Stimulated activated naive CD4-positive, alpha-beta T cell treated with Interleukin-2 at 50 U/mL for 16 hours (primary cell): ENCODE measurements around the gene GPC3.
"Not testable (repeated sequence)": the region's sequence is repeated elsewhere in the genome, so short reads cannot be mapped to it uniquely, and the experiment has no call there.

ENCODE experiments used
- DNase-seq: peaks from one replicate; lab custom pipeline; 2025; lab: John Stamatoyannopoulos, UW

Gene GPC3

DNA sequence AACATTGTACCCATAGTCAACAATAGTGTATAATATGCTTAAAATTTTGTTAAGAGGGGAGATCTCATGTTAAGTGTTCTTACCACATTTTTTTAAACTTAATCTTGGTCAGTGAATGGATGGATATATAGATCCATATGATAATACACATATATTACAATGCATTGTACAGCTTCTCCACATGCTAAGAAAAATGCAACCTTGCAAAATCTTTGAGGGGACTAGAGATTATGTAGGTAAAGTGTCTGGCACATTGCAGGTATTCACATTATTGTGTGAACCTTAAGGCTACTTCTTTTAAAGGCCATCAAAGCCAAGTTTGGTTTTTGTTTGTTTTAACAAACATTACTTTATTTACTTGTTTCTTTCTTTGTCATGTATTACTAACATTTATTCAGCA lies 10.4 kb upstream of the GPC3 start:
- no peak for DNase-seq

DNA sequence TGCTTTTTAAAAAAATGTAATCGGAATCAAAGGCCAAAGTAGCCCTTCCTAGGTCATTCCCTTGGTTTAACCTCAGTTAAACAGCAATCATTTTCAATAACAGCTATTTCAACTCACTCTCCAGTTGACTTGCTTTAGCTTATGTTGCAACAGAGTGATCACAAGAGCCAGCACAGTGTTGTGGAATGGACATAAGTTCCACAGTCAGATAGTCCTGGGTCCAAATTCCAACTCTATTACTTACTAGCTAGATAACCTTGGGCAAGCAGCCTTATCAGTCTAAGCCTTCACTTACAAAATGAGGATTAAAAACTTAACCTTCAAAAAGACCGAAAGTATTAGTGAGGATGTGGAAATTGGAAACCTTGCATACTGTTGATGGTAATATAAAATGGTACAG lies 9.2 kb upstream of the GPC3 start:
- no peak for DNase-seq

DNA sequence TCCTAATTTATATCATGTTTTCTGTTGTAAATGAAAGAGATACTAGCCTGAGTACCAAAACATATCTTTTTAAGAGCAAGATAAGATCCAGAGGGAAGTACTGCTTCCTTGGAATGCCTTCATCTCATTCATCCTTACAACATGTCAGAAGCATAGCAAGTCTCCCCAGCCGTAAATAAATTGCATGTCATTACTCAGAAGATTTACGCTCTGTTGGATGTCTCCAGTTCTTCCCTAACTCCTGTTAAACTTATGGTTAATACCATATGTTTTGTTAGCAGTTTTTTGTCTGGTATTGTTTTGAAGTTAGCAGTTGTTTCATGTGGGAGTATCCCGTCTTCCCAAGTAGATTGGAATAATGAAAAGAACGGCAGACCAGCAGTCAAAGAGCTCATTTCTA lies 7.5 kb upstream of the GPC3 start:
- DNase-seq = no peak

DNA sequence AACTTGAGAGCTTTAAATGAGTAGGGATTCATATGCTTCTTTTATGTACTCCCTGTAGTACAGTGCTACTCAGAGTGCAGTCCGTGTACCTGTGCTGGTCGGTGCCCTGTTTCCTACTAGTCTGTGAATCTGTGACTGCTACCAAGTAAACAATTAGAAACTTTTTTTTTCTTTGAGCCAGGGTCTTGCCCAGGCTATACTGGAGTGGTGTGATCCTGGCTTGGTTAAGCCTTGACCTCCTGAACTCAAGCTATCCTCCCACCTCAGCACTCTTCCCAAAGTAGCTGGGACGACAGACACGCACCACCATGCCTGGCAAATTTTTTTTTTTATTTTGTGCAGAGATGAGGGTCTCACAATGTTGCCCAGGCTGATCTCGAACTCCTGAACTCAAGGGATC lies 6.4 kb upstream of the GPC3 start:
- DNase-seq = no peak

DNA sequence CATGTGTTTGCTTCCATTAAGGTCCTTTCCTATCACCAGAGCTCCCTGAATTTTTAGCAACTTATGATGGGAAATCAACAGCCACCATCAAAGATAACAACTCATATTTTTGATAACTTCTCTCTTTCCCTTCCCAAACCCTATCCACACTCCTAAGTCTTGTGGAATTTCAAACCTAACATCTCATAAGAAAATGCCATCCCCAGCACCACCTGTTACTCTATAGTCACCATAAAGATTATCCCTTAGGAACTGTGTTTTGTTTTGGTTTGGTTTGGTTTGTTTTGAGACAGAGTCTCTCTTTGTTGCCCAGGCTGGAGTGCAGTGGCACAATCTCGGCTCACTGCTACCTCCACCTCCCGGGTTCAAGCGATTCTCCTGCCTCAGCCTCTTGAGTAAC lies 5.7 kb upstream of the GPC3 start:
- not testable (repeated sequence) for DNase-seq

DNA sequence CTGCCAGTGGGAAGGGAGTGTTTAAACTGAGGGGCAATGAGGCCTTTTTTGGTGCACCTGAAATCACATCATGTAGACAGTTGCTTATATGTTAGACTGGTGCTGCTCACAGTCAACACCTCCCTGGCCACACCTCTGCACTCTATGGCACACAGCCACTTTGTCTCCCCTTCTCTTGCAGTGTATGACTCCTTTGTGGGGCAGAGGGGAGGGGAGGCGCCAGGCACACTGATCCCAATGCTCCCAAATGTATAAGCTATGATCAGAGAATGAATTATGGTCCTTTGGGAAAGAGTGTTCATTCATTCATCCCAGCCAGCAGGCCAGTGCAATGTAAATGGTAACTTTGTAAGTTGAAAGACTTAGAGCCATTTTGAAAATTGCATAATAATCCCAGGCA lies 4.6 kb upstream of the GPC3 start:
- no peak for DNase-seq

DNA sequence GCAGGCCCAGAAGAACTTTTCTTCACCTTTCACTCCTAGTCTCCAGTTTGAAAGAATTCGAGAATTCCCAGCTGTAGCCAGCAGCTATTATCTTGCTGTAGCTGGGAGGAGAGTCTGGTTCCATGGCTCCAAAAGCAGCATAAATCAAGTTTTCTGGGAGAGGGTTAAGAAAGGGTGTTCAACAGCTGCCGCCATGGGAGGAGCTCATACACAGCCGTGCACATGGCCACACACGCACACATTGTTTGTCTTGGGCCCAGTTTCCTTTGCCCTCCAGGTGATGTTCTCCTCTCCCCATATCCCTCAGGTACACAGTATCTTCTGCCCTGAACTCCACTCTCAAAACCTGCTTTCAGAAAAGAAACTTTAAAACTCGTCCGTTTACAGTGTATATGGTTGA lies 4.1 kb upstream of the GPC3 start:
- DNase-seq = no peak

DNA sequence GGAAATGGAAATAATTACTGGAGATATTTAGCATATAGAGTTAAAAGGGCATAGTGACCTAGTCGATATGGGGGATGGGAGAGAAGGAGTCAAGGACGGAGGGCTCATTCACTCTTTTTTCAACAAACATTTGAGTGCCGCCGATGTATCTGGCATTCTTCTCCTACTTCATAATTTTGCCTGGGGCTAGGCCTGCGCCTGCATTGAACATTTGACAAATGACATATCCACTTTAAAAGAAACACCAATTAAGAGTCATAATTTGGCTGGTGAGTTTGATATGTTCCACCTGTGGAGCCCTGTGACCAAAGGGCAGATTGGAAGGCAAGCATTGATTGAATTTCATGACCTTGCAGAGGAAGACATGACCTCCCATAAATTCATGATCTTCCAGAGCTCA lies 2.6 kb upstream of the GPC3 start:
- no peak for DNase-seq

DNA sequence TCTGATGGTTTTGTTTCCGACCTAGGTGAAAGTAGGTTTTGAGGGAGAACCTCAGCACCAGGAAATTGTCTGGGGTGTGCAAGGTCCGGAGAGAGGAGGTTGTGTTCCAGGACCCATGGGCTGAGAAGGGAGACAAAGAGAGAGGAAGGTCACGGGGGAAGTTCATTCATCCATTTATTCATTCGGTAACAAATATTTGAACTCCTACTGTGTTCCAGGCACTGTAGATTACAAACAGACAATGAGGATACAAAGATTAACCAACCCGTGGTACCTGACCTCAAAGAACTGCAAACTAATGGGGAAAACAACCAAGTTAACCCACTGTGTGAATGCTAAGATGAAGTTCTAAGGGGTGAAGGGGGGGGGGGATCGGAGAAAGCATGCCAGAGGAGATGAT lies 1.8 kb upstream of the GPC3 start:
- DNase-seq = no peak

DNA sequence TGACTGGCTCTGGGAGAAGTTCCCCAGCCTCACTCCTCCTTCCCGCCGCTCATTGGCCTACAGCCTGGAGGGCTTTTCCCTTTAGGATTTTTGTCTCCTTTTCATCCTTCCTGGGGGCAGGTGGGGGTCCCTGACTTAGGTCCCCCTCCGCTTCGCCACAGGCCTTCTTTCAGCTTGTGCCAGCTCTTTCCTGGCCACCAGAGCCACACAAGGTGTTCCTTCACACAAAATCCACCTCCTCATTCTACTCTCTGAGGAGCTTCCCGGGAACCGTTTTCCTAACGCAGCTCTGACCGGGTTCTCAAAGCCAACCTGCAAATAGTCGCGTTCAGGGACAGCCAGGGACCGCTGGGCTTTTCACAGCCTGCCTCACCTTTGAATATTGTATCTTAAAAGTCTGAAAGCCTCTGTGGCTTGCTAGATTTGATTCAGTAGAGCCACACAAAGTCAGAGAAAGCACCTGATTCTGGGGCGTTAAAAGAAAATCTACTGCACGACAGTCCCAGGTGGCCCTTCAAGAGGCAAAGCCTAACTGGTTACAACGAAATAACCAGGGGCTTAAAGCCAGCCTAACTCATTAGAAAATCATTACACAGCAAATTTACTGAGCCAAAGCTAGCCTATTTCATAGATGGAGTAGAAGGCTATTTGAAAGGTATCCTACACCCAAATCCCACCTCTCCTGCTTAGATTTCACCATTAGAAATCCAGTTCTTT lies 731 bp upstream of the GPC3 start:
- DNase-seq = no peak

DNA sequence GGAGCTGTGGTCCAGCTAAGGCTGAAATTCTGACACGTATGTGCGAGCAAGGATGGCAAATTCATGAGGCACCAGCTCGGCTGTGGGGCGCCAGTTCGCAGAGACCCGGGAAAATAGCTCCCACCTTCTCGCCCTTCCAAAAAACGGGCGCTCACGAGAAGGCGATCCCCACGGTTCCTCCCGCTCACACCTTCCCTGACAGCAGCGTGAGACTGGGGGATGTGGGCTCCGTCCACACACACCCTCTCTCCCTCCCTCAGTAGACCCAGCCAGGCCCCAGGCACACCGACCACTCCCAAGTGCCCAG lies 584 bp downstream of the GPC3 start:
- no peak for DNase-seq

DNA sequence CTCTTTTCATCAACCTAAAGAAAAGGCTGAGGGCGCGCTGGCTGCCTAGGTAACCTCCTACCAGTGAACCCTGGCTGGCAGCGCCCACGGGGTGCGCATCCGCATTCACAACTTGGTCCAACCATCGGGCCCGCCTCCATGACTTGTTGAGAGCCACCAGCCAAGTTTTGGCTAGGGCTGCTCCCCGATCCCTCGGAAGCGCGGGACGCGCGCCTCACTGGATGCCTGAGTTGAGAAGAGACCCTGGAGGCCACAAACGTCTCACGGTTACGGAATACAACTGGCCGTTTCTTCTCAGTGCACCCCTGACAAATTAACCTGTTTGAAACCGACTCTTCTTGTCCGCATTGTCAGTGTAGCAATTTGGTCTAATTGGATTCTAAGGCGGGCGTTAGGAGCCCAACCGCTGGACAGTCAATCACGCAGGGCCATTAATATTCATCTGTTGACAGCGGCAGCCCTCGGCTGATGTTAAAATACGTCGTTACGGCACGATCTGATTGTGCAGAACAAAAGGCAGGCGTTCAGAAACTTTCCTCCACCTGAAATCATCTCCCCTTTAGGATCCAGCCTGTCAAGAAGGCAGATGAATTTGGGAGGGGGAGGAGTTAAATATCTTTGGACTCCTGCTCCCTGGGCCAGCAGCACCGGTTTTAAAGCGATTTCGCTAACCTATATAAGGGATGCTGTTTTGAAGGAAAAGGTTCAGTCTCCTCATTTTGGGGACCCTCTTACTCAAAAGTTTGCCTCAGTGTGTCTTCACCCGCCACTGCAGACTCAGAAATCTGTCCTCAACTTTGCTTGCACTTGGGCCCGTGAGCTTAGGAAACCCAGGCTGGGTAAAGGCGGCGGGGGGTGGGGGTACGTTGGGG lies 1.2 kb downstream of the GPC3 start:
- no peak for DNase-seq

DNA sequence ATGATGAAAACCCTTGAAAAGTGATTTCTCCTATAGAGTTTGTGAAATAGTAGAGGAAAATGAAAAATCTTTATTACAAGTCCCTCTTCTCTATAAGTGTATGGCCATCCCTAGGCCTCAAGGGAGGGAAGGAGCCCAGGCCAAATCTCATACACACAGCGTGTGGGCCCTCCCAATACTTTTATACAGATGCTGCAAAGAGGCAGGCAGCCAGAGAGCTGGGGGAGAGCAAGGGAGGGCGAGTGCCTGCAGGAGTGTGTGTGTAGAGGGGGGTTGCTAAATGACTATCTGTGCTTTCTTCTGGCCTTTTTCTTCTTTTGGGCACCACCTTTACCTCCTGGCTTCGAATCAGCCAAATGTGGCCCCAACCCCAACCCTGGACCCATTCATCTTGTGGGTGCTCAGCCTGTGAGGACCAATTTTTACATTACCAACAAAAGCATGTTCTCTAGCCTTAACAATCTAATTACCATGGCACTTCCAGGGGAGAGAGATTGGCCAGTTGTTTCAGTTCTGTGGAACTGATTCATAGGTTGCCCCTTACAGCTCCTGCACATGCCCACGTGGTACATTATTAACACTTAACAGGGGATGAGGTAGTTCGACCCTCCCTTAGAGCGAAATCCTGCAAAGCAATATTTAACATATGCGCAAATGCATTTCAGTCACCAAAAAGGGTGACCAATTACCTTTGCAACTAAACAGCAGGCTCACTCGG lies 2.0 kb downstream of the GPC3 start:
- no peak for DNase-seq

DNA sequence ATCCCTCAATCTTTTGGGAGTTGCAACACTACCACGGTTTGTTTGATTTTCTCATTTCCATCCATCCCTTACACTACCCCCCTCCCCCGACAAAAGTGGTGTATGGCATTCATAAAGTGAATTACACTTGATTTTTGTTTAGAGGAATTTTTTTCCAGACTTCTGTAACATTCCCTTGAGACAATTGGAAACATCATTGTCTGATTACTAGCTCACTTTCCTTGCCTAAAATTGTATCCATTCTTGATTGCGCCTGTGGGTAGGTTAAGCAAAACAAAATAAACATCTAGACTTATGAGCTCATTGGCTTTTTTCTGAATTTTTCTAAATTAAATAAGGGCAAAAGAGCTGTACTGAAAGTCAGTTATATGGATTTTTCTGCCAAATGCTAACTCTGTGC lies 3.5 kb downstream of the GPC3 start:
- DNase-seq = no peak

DNA sequence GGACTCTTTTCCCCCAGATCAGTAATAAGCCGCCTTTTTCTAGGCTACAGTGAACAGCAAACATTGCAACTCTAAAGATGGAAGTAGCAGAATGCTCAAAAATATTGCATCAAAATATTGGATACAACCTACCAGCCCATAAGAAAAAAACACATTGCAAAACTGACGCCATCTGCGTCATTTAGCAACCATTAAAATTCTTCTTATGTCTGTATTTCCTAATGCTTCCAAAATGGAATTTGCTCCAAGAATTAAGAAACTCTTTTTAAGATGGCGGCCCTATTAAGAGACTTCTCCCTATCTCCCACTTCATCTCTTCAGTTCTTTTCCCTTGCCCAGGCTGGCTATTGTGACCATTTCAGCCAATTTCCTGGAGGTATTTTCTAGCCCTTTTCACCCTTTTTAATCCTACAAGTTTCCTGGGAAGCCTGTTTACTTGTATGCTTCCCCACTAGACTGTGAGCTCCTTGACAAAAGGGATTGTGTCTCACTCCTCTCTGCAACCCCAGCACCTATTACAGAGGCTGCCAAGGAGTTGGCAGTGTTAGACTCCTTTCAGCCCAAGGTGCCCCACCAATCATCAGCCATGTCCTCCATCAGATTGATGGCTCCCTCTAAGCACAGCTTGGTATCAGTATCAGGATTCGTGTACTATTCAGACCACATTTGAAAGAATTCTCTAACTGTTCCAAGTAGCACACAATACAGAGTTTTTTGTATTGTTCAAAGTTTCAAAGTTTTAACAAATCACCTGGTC lies 4.4 kb downstream of the GPC3 start:
- DNase-seq = no peak

DNA sequence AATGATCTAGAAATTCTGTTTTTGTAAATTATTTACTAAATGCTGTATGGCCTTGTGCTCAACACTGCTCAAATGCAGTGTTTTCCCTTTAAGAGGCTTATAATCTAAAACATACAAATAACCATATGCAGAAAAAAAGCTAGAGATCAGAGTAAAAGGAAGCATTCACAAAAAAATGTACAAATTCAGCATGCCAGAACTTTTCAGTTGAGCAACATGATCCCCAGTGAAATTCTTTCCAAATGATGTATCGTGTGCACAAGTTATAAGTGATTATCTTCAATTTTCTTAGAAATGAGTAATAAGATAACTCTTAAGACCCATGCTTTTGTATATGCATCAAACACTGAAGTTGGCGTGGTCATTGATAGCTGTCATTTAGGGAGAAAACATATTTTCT lies 5.0 kb downstream of the GPC3 start:
- no peak for DNase-seq

DNA sequence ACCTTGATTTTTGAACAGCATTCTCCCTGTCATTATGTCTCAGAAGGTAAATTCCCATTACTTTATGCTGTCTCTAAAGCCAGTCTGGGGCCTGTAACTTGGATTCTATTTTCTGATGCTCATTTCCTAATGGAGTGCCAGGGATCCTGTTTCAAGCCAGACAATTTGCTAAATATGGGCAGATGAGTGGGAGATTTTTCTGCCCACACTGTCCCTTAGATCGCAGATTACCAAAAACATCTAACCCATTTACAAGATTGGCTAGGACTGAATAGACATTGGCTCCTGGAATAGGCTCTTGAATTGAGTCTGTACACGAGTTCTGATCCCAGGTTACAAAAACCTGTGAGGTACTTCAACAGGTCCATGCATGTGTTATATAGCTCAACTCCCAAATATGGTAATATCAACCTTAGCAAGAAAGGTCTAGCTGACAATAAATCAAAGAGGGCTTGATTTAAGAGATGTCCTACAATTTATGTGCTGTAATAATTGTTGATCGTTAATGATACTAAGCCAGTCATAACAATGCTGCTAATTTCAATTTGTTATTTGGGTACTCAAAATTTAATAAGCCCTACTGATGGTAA lies 5.7 kb downstream of the GPC3 start:
- DNase-seq = no peak

DNA sequence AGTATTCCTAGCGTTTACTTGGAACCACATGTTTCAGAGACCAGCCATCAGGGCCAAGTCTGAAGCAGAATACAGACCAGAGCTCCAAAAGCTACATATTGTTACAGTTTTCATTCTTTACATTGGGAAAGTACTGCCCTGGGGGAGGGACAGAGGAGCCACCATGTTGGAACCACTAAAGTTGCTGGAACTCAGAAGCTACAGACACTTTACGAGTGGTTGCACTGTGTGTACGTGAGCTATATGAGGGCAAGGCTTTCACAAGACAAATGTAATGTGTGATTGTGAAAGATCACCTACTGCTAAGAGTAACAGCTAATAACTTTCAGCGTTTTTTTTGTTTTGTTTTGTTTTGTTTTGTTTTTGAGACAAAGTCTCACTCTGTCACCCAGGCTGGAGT lies 11.7 kb downstream of the GPC3 start:
- DNase-seq = no peak

DNA sequence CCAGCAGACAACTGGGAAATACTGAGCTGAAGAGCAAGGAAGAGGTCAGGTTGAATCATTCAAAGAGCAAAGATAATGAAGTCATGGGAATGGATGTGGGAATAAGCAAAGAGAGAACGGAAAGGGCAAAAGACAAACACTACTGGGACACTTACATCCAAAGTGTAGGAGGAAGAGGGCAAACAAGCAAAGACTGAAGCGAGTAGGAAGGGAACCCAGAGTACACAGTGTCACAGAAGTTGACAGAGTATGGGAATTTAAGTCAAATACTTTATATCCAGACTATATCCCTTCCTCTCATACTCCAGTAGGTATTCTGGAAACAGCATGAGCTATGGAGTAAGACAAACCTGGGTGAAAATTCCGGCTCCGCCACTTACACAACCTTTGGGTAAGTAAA lies 12.5 kb downstream of the GPC3 start:
- DNase-seq = no peak

DNA sequence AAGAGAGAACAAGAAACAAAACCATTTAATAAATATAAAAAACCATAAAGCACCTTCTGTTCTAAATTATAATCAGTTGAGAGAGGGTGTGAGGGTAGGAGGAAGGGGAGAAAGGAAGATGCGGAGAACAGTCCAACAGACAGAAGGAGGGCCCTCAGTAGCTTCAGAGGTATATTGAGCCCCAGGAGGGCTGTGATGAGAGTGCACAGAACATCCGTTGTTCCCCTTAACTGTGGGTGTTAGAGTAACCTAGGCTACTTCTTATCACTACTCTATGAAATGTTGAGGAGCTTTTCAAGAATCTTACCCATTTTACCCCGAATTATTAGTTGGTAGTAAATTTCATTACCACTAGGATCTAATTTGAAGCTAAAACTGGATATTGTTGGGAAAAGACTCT lies 13.8 kb downstream of the GPC3 start:
- no peak for DNase-seq

DNA sequence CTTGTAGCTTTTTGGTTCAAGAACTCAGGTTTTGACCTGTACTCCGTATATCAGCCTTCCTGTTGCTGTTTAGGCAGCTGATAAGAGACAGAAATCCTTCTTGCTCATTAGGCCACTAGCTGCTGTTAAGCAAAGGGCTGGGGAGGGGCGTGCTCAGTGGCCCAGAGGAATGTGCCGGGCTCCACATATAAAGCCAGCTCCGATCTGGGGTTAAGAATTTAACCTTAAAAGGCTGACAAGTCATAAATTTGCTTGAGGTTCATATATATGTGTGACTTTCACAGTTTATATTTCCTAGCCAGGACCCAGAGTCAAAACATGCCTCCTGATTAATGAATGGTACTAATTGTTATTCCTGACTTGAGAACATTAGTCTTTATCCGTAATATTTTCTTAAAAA lies 15.3 kb downstream of the GPC3 start:
- DNase-seq = no peak

DNA sequence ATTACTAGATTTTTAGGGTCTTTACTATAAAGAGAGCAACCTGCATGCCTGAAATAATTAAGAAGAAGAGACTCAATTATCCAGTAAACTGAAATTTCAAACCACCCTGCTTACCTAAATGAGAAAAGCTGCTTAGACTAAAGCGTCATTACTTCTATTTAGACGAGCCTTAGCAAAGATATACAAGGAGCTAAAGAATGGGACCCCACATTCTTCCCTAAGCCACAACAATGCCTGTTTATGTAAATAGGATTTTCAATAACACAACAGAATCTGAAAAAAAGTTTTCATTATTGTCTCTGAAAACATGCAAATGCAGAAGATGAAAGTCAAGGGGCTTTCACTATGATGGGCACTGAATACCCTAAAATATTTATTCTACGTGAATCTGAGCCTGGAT lies 16.2 kb downstream of the GPC3 start:
- DNase-seq = no peak
